SJSA1 (cell line): Measurements from ENCODE around the gene ATP7B. TPM values are rescaled to one million over a fixed set of nuclear protein-coding genes. Genes with fewer than 3 reads are reported as not detected.

Source experiments
- DNase-seq, 2 experiments: peaks; one replicate each; pipeline ENCODE4 v3.0.0-alpha.2; 2015 to 2020; ENCODE audit warnings: low spot score in 2 of 2, low read depth in 1 of 2
- H3K27ac ChIP-seq: fragments of 250-450 bp; sonication (Bioruptor Pico); 2 replicates; pipeline ENCODE4 v1.5.1; 2020; ENCODE audit warnings: mild to moderate bottlenecking, moderate library complexity
- H3K27me3 ChIP-seq: fragments of 250-450 bp; sonication (Bioruptor Pico); replicated peaks from 2 replicates; pipeline ENCODE4 v1.5.1; 2020; ENCODE audit warnings: mild to moderate bottlenecking, moderate library complexity
- H3K36me3 ChIP-seq: fragments of 250-450 bp; sonication (Bioruptor Pico); 2 replicates; pipeline ENCODE4 v1.5.1; 2020; ENCODE audit warnings: mild to moderate bottlenecking
- H3K4me1 ChIP-seq: fragments of 250-450 bp; sonication (Bioruptor Pico); replicated peaks from 2 replicates; pipeline ENCODE4 v1.6.1; 2021; ENCODE audit warnings: mild to moderate bottlenecking
- H3K4me3 ChIP-seq: fragments of 250-450 bp; sonication (Bioruptor Pico); 2 replicates; pipeline ENCODE4 v1.5.1; 2020; ENCODE audit warnings: mild to moderate bottlenecking
- H3K9me3 ChIP-seq: fragments of 250-450 bp; sonication (Bioruptor Pico); replicated peaks from 2 replicates; pipeline ENCODE4 v1.5.1; 2020; ENCODE audit warnings: mild to moderate bottlenecking
- total RNA-seq: library from RNA; depleted of rRNA; stranded (reverse); fragments of >200 nt; shearing (Covaris generic); gene quantifications from 2 replicates; pipeline ENCODE4 v1.2.3, GENCODE V29; 2014

The ATP7B gene
- total RNA-seq, 1 experiment from 2014 or later: 2.2 TPM

DNA sequence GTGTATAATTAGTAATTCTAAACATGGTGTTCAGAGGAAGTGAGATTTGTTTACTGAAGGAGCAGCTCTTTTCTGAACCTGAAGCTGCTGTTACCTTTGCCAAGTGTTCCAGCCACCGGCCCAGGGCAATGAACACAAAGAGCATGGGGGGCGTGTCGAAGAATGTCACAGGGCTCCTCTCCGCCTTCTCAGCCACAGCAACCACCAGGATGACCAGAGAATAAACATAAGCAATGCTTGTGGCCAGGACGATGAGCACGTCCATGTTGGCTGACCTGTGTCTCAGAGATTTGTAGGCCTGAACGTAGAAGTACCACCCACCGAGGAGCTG is 53.1 kb downstream of the ATP7B start:
- Histone ChIP-seq H3K27ac (no peak overlapping the region), H3K36me3 (no peaks in the 10 kb centered on the region), H3K27me3 (no peaks in the 10 kb centered on the region), H3K4me3 (no peak overlapping the region), H3K4me1 (no peaks in the 10 kb centered on the region), H3K9me3 (no peaks in the 10 kb centered on the region)
- DNase-seq: no peak

GRCh38 chr13:51957377-51958216 is 53.7 kb downstream of the ATP7B start:
- H3K36me3 ChIP-seq: no peaks in the 10 kb centered on the region
- no peaks in the 10 kb centered on the region for H3K27me3 ChIP-seq
- H3K9me3 ChIP-seq: no peaks in the 10 kb centered on the region
- DNase-seq: no peak
- H3K4me3 ChIP-seq: no peak overlapping the region
- no peak overlapping the region for H3K27ac ChIP-seq
- H3K4me1 ChIP-seq: no peaks in the 10 kb centered on the region

- H3K4me3 ChIP-seq: no peak overlapping the region
- H3K27me3 ChIP-seq: no peaks in the 10 kb centered on the region
- DNase-seq: no peak
- H3K36me3 ChIP-seq: no peaks in the 10 kb centered on the region
- no peaks in the 10 kb centered on the region for H3K9me3 ChIP-seq
- no peaks in the 10 kb centered on the region for H3K4me1 ChIP-seq
- no peak overlapping the region for H3K27ac ChIP-seq
Observed at GRCh38 chr13:51956717-51957116, 54.5 kb downstream of the ATP7B start.

DNA sequence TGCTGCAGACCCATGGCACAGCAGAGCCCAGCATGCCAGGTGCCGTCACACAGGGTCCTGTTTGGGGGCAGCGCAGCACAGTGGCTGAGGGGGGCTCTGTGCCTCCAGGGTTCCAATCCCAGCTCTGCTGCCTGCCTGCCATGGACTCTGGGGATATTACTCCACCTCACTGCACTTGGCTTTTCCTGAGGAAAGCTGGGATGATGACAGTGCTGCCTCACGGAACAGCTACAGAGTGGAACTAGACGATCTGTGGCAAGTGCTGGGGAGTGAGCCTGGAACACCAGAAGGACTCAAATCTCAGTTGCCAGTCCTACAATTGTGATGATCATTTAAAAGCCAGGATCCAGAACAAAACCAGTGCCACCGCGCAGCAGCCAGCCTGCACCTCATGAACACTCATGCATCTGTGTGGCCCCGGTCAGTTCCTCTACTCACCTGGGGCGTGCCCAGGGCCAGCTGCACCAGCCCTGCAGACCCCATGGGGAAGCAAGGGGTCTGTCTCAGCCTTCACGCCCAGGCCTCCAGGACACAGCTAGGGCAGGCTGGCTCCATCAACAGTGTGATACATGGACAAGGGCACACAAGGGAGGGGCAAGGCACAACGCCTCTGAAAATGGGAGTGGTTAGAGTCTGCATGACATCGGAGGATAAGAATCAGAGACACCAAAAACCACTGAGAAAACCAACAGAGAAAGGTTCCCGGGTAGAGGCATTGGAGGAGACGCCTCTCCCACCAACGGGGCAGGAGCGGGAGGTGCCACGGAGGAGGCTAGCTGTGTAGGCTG is 55.2 kb downstream of the ATP7B start:
- no peaks in the 10 kb centered on the region for H3K36me3 ChIP-seq
- H3K27me3 ChIP-seq: no peaks in the 10 kb centered on the region
- no peaks in the 10 kb centered on the region for H3K9me3 ChIP-seq
- H3K27ac ChIP-seq: no peak overlapping the region
- H3K4me1 ChIP-seq: no peaks in the 10 kb centered on the region
- no peak overlapping the region for H3K4me3 ChIP-seq
- no peak for DNase-seq

DNA sequence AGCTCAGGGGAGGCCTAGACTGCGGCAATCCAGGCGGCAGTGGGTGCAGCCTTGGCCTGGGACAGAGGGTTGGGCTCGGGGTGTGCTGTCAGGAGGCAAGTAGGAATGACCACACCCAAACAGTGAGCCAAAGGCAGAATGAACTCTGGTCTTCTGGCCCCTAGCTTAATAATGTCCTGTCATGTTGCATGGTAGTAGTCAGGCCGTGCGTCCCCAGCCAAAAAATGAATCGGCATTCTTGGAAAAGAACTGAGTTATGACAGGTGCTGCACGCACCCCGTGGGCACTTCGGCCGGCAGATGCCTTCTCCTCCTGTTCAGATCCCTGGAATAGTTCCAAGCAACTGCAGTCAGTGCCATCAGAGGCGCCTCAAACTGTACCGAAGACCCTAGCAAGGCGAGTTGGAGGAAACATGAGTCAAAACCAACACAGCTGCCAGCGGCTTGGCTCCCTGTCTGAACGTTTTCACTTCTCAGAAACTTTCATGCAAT is 55.9 kb downstream of the ATP7B start:
- Histone ChIP-seq H3K36me3 (no peaks in the 10 kb centered on the region), H3K9me3 (no peaks in the 10 kb centered on the region), H3K4me1 (no peaks in the 10 kb centered on the region), H3K27me3 (no peaks in the 10 kb centered on the region), H3K27ac (no peak overlapping the region), H3K4me3 (no peak overlapping the region)
- no peak for DNase-seq

- Histone ChIP-seq H3K36me3 (no peaks in the 10 kb centered on the region), H3K4me3 (no peak overlapping the region), H3K27ac (no peak overlapping the region), H3K4me1 (no peaks in the 10 kb centered on the region), H3K9me3 (no peaks in the 10 kb centered on the region), H3K27me3 (no peaks in the 10 kb centered on the region)
- no peak for DNase-seq
Observed at GRCh38 chr13:51953347-51954195, 57.7 kb downstream of the ATP7B start.

- no peaks in the 10 kb centered on the region for H3K36me3 ChIP-seq
Observed at GRCh38 chr13:51950722-51951121, 60.5 kb downstream of the ATP7B start.

GRCh38 chr13:51946163-51946669 is 65.0 kb downstream of the ATP7B start:
- DNase-seq: no peak
- H3K9me3 ChIP-seq: no peaks in the 10 kb centered on the region
- H3K27ac ChIP-seq: no peak overlapping the region
- H3K36me3 ChIP-seq: no peaks in the 10 kb centered on the region
- no peaks in the 10 kb centered on the region for H3K4me1 ChIP-seq
- no peaks in the 10 kb centered on the region for H3K27me3 ChIP-seq
- H3K4me3 ChIP-seq: no peak overlapping the region

More at GRCh38 chr13:51950722-51951121, 60.5 kb downstream of the ATP7B start:
- H3K27ac ChIP-seq: no peak overlapping the region
- no peak overlapping the region for H3K4me3 ChIP-seq
- no peak for DNase-seq
- H3K4me1 ChIP-seq: no peaks in the 10 kb centered on the region
- no peaks in the 10 kb centered on the region for H3K27me3 ChIP-seq
- H3K9me3 ChIP-seq: no peaks in the 10 kb centered on the region

- H3K4me3 ChIP-seq: no peak overlapping the region
- no peaks in the 10 kb centered on the region for H3K9me3 ChIP-seq
- no peaks in the 10 kb centered on the region for H3K4me1 ChIP-seq
- no peaks in the 10 kb centered on the region for H3K27me3 ChIP-seq
- no peaks in the 10 kb centered on the region for H3K36me3 ChIP-seq
- H3K27ac ChIP-seq: no peak overlapping the region
- no peak for DNase-seq
Observed at GRCh38 chr13:51945149-51945548, 66.1 kb downstream of the ATP7B start.

GRCh38 chr13:51944428-51944827 is 66.8 kb downstream of the ATP7B start:
- Histone ChIP-seq H3K27ac (no peak overlapping the region), H3K9me3 (no peaks in the 10 kb centered on the region), H3K4me3 (no peak overlapping the region), H3K27me3 (no peaks in the 10 kb centered on the region), H3K4me1 (no peaks in the 10 kb centered on the region), H3K36me3 (no peaks in the 10 kb centered on the region)
- no peak for DNase-seq

GRCh38 chr13:51943721-51944120 is 67.5 kb downstream of the ATP7B start:
- Histone ChIP-seq H3K9me3 (no peaks in the 10 kb centered on the region), H3K4me3 (no peak overlapping the region), H3K36me3 (no peaks in the 10 kb centered on the region), H3K27me3 (no peaks in the 10 kb centered on the region), H3K27ac (no peak overlapping the region), H3K4me1 (no peaks in the 10 kb centered on the region)
- no peak for DNase-seq

DNA sequence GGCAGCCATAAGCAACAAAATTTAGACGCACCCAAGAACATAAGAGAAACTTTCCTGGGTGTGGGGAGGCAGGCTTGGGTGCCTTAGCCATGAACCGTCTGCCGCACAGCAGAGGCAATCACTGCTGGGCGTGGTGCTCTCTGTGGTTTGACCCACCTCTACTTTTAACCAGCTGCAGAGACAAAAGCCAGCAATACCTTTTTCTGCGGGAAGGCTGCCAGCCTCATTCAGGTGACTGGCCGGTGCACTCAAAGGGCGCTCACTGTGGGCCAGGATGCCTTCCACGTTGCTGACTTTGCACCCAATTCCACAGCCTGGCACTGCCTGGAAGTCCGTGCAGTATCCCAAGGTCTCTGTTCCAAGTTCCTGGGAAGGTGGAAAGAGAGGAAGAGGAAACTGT is 69.1 kb downstream of the ATP7B start:
- no peak for DNase-seq
- H3K9me3 ChIP-seq: no peaks in the 10 kb centered on the region
- no peaks in the 10 kb centered on the region for H3K4me1 ChIP-seq
- no peaks in the 10 kb centered on the region for H3K36me3 ChIP-seq
- no peak overlapping the region for H3K4me3 ChIP-seq
- no peak overlapping the region for H3K27ac ChIP-seq
- H3K27me3 ChIP-seq: no peaks in the 10 kb centered on the region

GRCh38 chr13:51938454-51938853 is 72.8 kb downstream of the ATP7B start:
- H3K4me3 ChIP-seq: no peak overlapping the region
- H3K27me3 ChIP-seq: no peaks in the 10 kb centered on the region
- no peaks in the 10 kb centered on the region for H3K4me1 ChIP-seq
- DNase-seq: no peak
- H3K9me3 ChIP-seq: no peaks in the 10 kb centered on the region
- H3K36me3 ChIP-seq: no peaks in the 10 kb centered on the region
- H3K27ac ChIP-seq: no peak overlapping the region
